ENCODE measurements around the gene PPIP5K2.

PPIP5K2 gene

GRCh38 chr5:103090791-103091190 is 29.3 kb upstream of the PPIP5K2 start:
- TF ChIP-seq TAF1 (IDR thresholded peaks at IDR 0.05; ENCODE audit: borderline replicate concordance, insufficient read depth, low read length) (no peak), POLR2AphosphoS5 (IDR thresholded peaks at IDR 0.05; ENCODE audit: low read depth, low read length) (no peak), SIN3A (IDR thresholded peaks at IDR 0.05; ENCODE audit: borderline replicate concordance, insufficient read depth, low read length) (no peak), FOXP2 (optimal IDR thresholded peaks at IDR 0.05; ENCODE audit: borderline replicate concordance, extremely low read depth, extremely low read length, insufficient read depth) (no peak)
- TF ChIP-seq, protein P1, sequence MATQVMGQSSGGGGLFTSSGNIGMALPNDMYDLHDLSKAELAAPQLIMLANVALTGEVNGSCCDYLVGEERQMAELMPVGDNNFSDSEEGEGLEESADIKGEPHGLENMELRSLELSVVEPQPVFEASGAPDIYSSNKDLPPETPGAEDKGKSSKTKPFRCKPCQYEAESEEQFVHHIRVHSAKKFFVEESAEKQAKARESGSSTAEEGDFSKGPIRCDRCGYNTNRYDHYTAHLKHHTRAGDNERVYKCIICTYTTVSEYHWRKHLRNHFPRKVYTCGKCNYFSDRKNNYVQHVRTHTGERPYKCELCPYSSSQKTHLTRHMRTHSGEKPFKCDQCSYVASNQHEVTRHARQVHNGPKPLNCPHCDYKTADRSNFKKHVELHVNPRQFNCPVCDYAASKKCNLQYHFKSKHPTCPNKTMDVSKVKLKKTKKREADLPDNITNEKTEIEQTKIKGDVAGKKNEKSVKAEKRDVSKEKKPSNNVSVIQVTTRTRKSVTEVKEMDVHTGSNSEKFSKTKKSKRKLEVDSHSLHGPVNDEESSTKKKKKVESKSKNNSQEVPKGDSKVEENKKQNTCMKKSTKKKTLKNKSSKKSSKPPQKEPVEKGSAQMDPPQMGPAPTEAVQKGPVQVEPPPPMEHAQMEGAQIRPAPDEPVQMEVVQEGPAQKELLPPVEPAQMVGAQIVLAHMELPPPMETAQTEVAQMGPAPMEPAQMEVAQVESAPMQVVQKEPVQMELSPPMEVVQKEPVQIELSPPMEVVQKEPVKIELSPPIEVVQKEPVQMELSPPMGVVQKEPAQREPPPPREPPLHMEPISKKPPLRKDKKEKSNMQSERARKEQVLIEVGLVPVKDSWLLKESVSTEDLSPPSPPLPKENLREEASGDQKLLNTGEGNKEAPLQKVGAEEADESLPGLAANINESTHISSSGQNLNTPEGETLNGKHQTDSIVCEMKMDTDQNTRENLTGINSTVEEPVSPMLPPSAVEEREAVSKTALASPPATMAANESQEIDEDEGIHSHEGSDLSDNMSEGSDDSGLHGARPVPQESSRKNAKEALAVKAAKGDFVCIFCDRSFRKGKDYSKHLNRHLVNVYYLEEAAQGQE (IDR thresholded peaks at IDR 0.05; ENCODE audit: insufficient read depth in 1 of 2, low read depth in 2 of 2, low read length in 2 of 2), result no peak

DNA sequence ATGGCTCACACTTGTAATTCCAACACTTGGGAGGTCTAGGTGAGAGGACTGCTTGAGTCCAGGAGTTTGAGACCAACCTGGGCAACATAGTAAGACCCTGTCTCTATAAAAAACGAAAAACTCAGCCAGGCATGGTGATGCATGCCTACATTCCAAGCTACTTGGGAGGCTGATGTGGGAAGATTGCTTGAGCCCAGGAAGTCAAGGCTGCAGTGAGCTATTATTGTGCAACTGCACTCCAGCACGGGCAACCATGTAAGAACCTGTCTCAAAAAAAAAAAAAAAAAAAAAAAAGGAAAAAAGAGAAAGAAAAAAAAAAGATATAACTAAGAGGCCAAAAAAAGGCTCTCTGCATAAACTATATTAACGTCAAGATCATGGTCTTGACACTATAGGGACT is 27.4 kb upstream of the PPIP5K2 start:
- TF ChIP-seq TAF1 (IDR thresholded peaks at IDR 0.05; ENCODE audit: borderline replicate concordance, insufficient read depth, low read length) (no peak), FOXP2 (optimal IDR thresholded peaks at IDR 0.05; ENCODE audit: borderline replicate concordance, extremely low read depth, extremely low read length, insufficient read depth) (no peak), POLR2AphosphoS5 (IDR thresholded peaks at IDR 0.05; ENCODE audit: low read depth, low read length) (no peak), SIN3A (IDR thresholded peaks at IDR 0.05; ENCODE audit: borderline replicate concordance, insufficient read depth, low read length) (no peak)
- TF ChIP-seq, protein P1 (IDR thresholded peaks at IDR 0.05; ENCODE audit: insufficient read depth in 1 of 2, low read depth in 2 of 2, low read length in 2 of 2), result no peak

- TF ChIP-seq SIN3A (IDR thresholded peaks at IDR 0.05; ENCODE audit: borderline replicate concordance, insufficient read depth, low read length) (no peak), TAF1 (IDR thresholded peaks at IDR 0.05; ENCODE audit: borderline replicate concordance, insufficient read depth, low read length) (no peak), FOXP2 (optimal IDR thresholded peaks at IDR 0.05; ENCODE audit: borderline replicate concordance, extremely low read depth, extremely low read length, insufficient read depth) (no peak), POLR2AphosphoS5 (IDR thresholded peaks at IDR 0.05; ENCODE audit: low read depth, low read length) (no peak)
- TF ChIP-seq, protein P1 (IDR thresholded peaks at IDR 0.05; ENCODE audit: insufficient read depth in 1 of 2, low read depth in 2 of 2, low read length in 2 of 2), result no peak
These were observed 26.4 kb upstream of the PPIP5K2 start for GRCh38 chr5:103093727-103094126.

DNA sequence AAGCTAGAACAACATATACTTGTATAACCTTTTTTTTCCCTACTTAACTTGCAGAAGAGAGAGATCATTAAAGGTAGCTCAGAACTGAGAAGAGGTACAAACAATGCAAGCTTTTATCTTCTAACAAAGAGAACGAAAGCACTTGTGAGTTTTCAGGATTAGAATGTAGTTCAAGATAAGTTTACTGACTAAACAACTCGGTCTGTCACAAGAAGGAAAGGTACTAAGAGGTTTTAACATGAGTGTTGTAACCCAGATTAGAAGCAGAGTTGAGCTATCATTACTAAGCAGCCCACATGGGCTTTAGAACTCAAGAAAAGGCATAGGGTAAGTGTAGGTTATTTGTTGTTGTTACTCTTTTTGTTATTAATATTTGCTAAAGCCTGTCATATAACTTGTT is 25.4 kb upstream of the PPIP5K2 start:
- TF ChIP-seq FOXP2 (optimal IDR thresholded peaks at IDR 0.05; ENCODE audit: borderline replicate concordance, extremely low read depth, extremely low read length, insufficient read depth), result no peak
- TF ChIP-seq POLR2AphosphoS5 (IDR thresholded peaks at IDR 0.05; ENCODE audit: low read depth, low read length), result no peak
- TF ChIP-seq SIN3A (IDR thresholded peaks at IDR 0.05; ENCODE audit: borderline replicate concordance, insufficient read depth, low read length), result no peak
- no peak for TF ChIP-seq TAF1 (IDR thresholded peaks at IDR 0.05; ENCODE audit: borderline replicate concordance, insufficient read depth, low read length)
- TF ChIP-seq, protein P1 (IDR thresholded peaks at IDR 0.05; ENCODE audit: insufficient read depth in 1 of 2, low read depth in 2 of 2, low read length in 2 of 2), result no peak

DNA sequence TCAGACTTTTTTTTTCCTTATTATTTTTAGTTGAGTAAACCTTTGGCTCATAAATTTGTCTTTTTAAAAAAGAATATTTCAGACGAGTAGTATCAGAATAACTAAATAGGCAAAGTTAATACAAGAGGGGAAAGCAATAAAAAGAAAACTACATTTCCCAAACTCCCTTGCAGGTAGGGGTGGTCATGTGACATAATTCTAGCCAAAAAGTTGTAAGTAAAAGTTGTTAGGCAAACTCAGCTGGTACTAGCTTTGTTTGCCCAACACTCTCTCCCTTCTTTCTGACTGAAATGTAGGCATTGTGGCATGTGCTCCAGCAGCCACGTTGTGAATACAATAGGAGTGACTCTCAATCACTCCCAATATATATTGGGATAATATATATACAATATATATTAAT is 21.1 kb upstream of the PPIP5K2 start:
- TF ChIP-seq SIN3A (IDR thresholded peaks at IDR 0.05; ENCODE audit: borderline replicate concordance, insufficient read depth, low read length), result no peak
- TF ChIP-seq FOXP2 (optimal IDR thresholded peaks at IDR 0.05; ENCODE audit: borderline replicate concordance, extremely low read depth, extremely low read length, insufficient read depth), result no peak
- TF ChIP-seq POLR2AphosphoS5 (IDR thresholded peaks at IDR 0.05; ENCODE audit: low read depth, low read length), result no peak
- TF ChIP-seq TAF1 (IDR thresholded peaks at IDR 0.05; ENCODE audit: borderline replicate concordance, insufficient read depth, low read length), result no peak
- TF ChIP-seq, protein P1 (IDR thresholded peaks at IDR 0.05; ENCODE audit: insufficient read depth in 1 of 2, low read depth in 2 of 2, low read length in 2 of 2), result no peak

Data from PFSK-1 (cell line).